Measurements from ENCODE around the gene XAGE3.
"Not testable (repeated sequence)": the region's sequence is repeated elsewhere in the genome, so short reads cannot be mapped to it uniquely, and the experiment has no call there.

- not testable (repeated sequence) for TF ChIP-seq CTCF, POLR2A (IDR thresholded peaks at IDR 0.05)
Measured at GRCh38 chrX:52876386-52876785, 8.5 kb upstream of the XAGE3 start.

Measured in uterus (tissue), 2 donors.